ENCODE data around the gene OTUB1. TPM values are rescaled to one million over a fixed set of nuclear protein-coding genes. Genes with fewer than 3 reads are reported as not detected.

OTUB1 gene
- total RNA-seq, 1 donor from 2014 or later = 51.3 TPM

GRCh38 chr11:63978551-63979239 lies 7.5 kb upstream of the OTUB1 start:
- peaks cover 45% of the 10 kb centered on the region for H3K4me1 Mint-ChIP-seq
- H3K4me3 Mint-ChIP-seq = peak overlapping the region; percentile 76
- H3K27ac Mint-ChIP-seq = no peak overlapping the region

GRCh38 chr11:63979426-63979825 lies 6.8 kb upstream of the OTUB1 start:
- Histone ChIP-seq H3K9ac (no peak overlapping the region), H2AFZ (replicated peaks) (no peak overlapping the region), H3K4me2 (no peak overlapping the region), H3K9me3 (ENCODE audit: low read depth) (no peaks in the 10 kb centered on the region), H3K27ac (no peak overlapping the region), H4K20me1 (ENCODE audit: low read depth) (peaks cover 49% of the 10 kb centered on the region), H3K4me1 (peaks cover 30% of the 10 kb centered on the region), H3K79me2 (ENCODE audit: low read depth) (peaks cover 91% of the 10 kb centered on the region), H3K27me3 (no peaks in the 10 kb centered on the region), H3K36me3 (no peaks in the 10 kb centered on the region), H3K4me3 (no peak overlapping the region), H3F3A (ENCODE audit: low read depth) (peaks cover 51% of the 10 kb centered on the region)
- Mint-ChIP-seq H3K27ac (no peak overlapping the region), H3K4me1 (peaks cover 39% of the 10 kb centered on the region), H3K36me3 (peaks cover 7% of the 10 kb centered on the region), H3K9me3 (no peaks in the 10 kb centered on the region), H3K4me3 (no peak overlapping the region), H3K27me3 (ENCODE audit: insufficient read depth, low read depth) (peaks cover 5% of the 10 kb centered on the region)
- no peak for DNase-seq (ENCODE audit: low spot score)
- no peak for TF ChIP-seq EZH2phosphoT487 (IDR thresholded peaks at IDR 0.05)
- TF ChIP-seq CTCF (IDR thresholded peaks at IDR 0.05) = no peak
- TF ChIP-seq EZH2 (IDR thresholded peaks at IDR 0.05) = no peak

More at GRCh38 chr11:63978551-63979239, 7.5 kb upstream of the OTUB1 start:
- Mint-ChIP-seq H3K36me3 (peaks cover 7% of the 10 kb centered on the region), H3K9me3 (no peaks in the 10 kb centered on the region), H3K27me3 (ENCODE audit: insufficient read depth, low read depth) (peaks cover 9% of the 10 kb centered on the region)
- TF ChIP-seq EZH2 (IDR thresholded peaks at IDR 0.05) = no peak
- TF ChIP-seq CTCF (IDR thresholded peaks at IDR 0.05) = no peak
- TF ChIP-seq EZH2phosphoT487 (IDR thresholded peaks at IDR 0.05) = no peak
- peaks cover 50% of the 10 kb centered on the region for H3F3A ChIP-seq (ENCODE audit: low read depth)
- no peak overlapping the region for H3K4me3 ChIP-seq
- H3K4me2 ChIP-seq = peak overlapping the region; percentile 27
- H3K9ac ChIP-seq = no peak overlapping the region
- DNase-seq (ENCODE audit: low spot score) = no peak
- peaks cover 30% of the 10 kb centered on the region for H3K4me1 ChIP-seq
- no peaks in the 10 kb centered on the region for H3K27me3 ChIP-seq
- H3K27ac ChIP-seq = peak overlapping the region; percentile 39
- no peaks in the 10 kb centered on the region for H3K36me3 ChIP-seq
- no peak overlapping the region for H2AFZ ChIP-seq (replicated peaks)
- H4K20me1 ChIP-seq (ENCODE audit: low read depth) = peaks cover 49% of the 10 kb centered on the region
- peaks cover 83% of the 10 kb centered on the region for H3K79me2 ChIP-seq (ENCODE audit: low read depth)
- H3K9me3 ChIP-seq (ENCODE audit: low read depth) = no peaks in the 10 kb centered on the region

- H3K9me3 ChIP-seq (ENCODE audit: low read depth) = no peaks in the 10 kb centered on the region
- peak overlapping the region; percentile 98 for H3K4me2 ChIP-seq
- H3K27me3 ChIP-seq = no peaks in the 10 kb centered on the region
- DNase-seq (ENCODE audit: low spot score) = no peak
- Mint-ChIP-seq H3K9me3 (no peaks in the 10 kb centered on the region), H3K27ac (peak overlapping the region; percentile 100), H3K36me3 (peaks cover 15% of the 10 kb centered on the region), H3K27me3 (ENCODE audit: insufficient read depth, low read depth) (peaks cover 17% of the 10 kb centered on the region), H3K4me1 (peaks cover 34% of the 10 kb centered on the region), H3K4me3 (peak overlapping the region; percentile 99)
- peak overlapping the region; percentile 2 for H3K27ac ChIP-seq
- no peak overlapping the region for H3K9ac ChIP-seq
- peaks cover 16% of the 10 kb centered on the region for H3K4me1 ChIP-seq
- H2AFZ ChIP-seq (replicated peaks) = peak overlapping the region; percentile 91
- H3K4me3 ChIP-seq = peak overlapping the region; percentile 85
- H3K79me2 ChIP-seq (ENCODE audit: low read depth) = peaks cover 72% of the 10 kb centered on the region
- peaks cover 34% of the 10 kb centered on the region for H3F3A ChIP-seq (ENCODE audit: low read depth)
- H3K36me3 ChIP-seq = no peaks in the 10 kb centered on the region
- H4K20me1 ChIP-seq (ENCODE audit: low read depth) = peaks cover 34% of the 10 kb centered on the region
- no peak for TF ChIP-seq EZH2 (IDR thresholded peaks at IDR 0.05)
- no peak for TF ChIP-seq CTCF (IDR thresholded peaks at IDR 0.05)
- TF ChIP-seq EZH2phosphoT487 (IDR thresholded peaks at IDR 0.05) = no peak
Measured at GRCh38 chr11:63985812-63986155, 454 bp upstream of the OTUB1 start.
